ENCODE data around the gene FBXO44. TPM values are rescaled to one million over a fixed set of nuclear protein-coding genes. Genes with fewer than 3 reads are reported as not detected.
A peak's percentile ranks its signal among the peaks of the same experiment; 100 is the strongest.

FBXO44 gene
- total RNA-seq, 2 experiments from 2014 or later, result 14.4 to 15.9 TPM

DNA sequence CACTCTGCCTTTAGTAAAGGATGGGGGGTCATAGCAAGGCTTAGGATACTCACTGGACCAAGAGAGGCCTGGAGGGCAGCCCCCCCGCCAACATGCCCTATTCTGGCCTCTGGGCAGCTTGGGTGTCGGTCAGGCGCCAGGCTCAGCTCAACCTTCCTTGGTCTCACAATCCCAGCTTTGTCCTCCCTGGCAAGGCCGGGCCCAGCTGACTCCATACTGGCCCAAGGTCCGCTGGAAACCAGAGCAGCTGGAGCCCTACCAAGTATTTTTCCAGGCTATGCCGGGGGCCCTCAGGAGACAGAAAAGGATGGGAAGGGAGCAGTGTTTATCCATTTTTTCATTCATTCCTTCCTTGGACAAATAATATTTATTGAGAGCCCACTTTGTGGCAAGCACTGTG is 6.6 kb upstream of the FBXO44 start:
- no peaks in the 10 kb centered on the region for H3K36me3 Mint-ChIP-seq
- H3K27ac Mint-ChIP-seq, result no peak overlapping the region
- DNase-seq, result no peak
- H3K27me3 Mint-ChIP-seq, result no peaks in the 10 kb centered on the region
- peaks cover 13% of the 10 kb centered on the region for H3K4me1 Mint-ChIP-seq
- no peak overlapping the region for H3K4me3 Mint-ChIP-seq
- no peaks in the 10 kb centered on the region for H3K9me3 Mint-ChIP-seq

DNA sequence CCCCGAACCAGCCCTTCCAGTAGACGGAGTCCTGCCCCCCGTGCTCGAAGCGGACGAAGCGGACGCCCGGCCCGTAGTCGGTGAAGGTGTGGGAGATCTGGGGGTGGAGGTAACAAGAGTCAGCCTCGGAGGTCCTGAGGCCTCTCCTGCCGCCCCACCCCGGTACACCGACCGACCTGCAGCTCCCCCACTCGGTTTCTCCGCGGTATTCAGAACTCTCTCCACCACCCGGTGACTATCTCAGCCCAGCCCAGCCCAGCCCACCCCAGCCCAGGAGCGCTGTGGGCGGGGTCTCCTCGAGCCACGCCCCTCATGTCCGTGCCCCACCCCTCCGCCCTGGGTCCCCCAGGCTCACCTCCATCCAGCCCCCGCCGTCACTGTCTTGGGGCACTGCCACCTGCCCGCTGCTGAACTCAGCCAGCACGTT is 5.9 kb upstream of the FBXO44 start:
- H3K4me1 Mint-ChIP-seq, result peaks cover 13% of the 10 kb centered on the region

DNA sequence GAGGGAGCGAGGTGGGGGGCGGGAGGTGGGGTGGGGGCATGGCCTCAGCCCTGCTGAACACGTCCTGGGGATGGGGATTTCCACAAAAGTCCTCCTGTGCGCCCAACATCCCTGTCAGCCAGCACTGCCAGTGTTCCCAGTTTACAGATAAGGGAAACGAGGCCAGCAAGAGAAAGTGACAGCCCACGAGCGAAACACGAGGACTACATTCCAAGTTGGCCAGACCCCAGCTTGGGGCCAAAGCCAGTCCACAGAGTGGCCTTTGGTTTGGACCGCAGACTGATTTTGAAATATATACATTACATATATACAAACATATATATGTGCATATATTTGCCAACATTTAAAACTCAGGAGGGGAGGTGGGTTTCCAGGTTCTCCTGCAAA is 5.4 kb upstream of the FBXO44 start:
- Mint-ChIP-seq H3K36me3 (no peaks in the 10 kb centered on the region), H3K27me3 (no peaks in the 10 kb centered on the region), H3K9me3 (no peaks in the 10 kb centered on the region), H3K27ac (no peak overlapping the region), H3K4me3 (peak overlapping the region; percentile 10), H3K4me1 (peaks cover 13% of the 10 kb centered on the region)
- DNase-seq, result no peak

More for the DNA sequence above, 5.9 kb upstream of the FBXO44 start:
- Mint-ChIP-seq H3K4me3 (peak overlapping the region; percentile 32), H3K36me3 (no peaks in the 10 kb centered on the region), H3K9me3 (no peaks in the 10 kb centered on the region), H3K27me3 (no peaks in the 10 kb centered on the region), H3K27ac (no peak overlapping the region)
- DNase-seq, result peak; percentile 47

DNA sequence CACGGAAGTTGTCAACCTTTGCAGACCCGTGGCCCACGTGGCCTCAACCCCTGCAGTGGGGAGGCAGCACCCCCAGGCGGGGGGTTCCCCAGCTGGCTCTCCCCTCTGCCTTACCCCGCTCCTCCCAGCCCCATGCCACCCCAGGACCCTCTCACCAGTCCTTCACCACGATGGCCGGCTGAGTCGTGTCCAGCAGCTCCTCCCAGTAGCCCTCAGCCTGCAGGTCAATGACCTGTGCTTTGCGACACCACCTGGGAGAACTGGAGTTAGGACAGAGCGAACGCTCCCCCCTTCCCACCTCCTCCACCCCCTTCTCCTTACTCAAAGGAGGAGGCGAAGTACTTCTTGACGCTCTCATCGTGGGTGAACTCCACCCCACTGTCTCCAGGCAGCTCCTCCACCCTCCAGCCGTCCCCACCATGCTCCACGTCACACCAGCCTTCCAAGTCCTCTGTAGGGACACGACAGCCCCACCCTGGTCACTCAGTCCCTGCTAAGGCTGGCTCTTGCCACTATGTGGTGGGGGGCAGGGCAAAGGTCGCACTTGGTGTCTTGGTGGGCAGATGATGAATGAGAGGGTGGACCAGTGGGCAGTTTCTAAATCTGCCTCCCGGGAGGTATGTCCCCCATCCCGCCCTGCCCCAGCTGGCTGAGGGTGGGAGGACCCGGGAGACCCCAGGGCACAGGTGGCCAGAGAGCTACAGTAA is 4.9 kb upstream of the FBXO44 start:
- no peaks in the 10 kb centered on the region for H3K27me3 Mint-ChIP-seq
- peaks cover 13% of the 10 kb centered on the region for H3K4me1 Mint-ChIP-seq
- H3K27ac Mint-ChIP-seq, result no peak overlapping the region
- H3K36me3 Mint-ChIP-seq, result no peaks in the 10 kb centered on the region
- H3K9me3 Mint-ChIP-seq, result no peaks in the 10 kb centered on the region
- DNase-seq, result no peak
- H3K4me3 Mint-ChIP-seq, result peak overlapping the region; percentile 37

DNA sequence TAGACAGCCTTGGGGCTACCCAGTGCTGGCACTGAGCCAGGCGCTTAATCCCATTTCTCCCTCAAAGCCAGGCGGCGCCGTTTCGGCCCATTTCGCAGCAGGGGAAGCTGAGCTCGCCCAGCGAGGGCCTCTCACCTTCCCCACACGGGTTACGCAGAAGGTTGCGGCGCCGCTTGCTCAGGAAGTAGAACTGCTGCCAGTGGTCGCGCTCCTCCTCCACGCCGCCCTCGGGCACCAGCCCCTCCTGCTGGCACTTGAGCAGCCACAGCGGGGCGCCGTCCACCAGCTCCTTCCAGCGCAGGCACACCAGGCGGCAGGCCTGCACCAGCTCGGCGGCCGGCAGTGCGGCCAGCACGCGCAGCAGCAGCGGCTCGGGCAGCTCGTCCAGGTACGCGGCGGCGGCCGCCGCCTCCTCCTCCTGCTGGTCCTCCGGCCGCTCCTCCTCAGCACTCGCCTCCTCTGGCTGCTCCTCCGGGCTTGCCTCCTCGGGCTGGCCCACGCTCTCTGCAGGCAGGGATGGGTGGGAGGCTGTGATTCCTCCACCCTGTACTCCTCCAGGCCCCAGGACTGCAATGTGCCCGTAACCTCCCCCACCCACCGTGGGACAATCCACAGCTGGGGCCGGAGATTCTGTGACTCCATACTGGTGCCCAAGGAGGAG is 4.2 kb upstream of the FBXO44 start:
- Mint-ChIP-seq H3K36me3 (no peaks in the 10 kb centered on the region), H3K27me3 (no peaks in the 10 kb centered on the region), H3K4me3 (peak overlapping the region; percentile 71), H3K9me3 (no peaks in the 10 kb centered on the region), H3K27ac (peak overlapping the region; percentile 46), H3K4me1 (peaks cover 15% of the 10 kb centered on the region)
- DNase-seq, result peak; percentile 88

DNA sequence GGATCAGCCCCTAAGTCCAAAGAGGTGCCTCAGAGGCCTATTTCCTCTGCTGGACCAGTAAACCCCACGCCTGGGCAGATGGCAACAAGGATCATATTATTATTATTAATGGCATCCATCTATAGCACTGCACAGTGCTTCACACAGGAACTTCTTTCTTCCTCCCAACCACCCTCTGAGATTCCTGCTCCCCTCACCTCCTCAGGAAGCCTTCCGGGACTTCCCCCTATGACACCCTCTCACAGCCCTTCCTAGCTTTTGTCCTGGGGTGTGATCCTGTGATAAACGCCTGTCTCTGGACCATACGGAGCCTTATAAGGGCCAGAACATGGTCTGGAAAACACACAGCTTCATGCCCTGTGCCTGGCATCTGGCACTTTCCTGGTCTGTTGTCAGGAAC is 3.7 kb upstream of the FBXO44 start:
- Mint-ChIP-seq H3K4me1 (peaks cover 16% of the 10 kb centered on the region), H3K27ac (peak overlapping the region; percentile 46), H3K36me3 (no peaks in the 10 kb centered on the region), H3K9me3 (no peaks in the 10 kb centered on the region), H3K27me3 (no peaks in the 10 kb centered on the region), H3K4me3 (peak overlapping the region; percentile 71)
- no peak for DNase-seq

DNA sequence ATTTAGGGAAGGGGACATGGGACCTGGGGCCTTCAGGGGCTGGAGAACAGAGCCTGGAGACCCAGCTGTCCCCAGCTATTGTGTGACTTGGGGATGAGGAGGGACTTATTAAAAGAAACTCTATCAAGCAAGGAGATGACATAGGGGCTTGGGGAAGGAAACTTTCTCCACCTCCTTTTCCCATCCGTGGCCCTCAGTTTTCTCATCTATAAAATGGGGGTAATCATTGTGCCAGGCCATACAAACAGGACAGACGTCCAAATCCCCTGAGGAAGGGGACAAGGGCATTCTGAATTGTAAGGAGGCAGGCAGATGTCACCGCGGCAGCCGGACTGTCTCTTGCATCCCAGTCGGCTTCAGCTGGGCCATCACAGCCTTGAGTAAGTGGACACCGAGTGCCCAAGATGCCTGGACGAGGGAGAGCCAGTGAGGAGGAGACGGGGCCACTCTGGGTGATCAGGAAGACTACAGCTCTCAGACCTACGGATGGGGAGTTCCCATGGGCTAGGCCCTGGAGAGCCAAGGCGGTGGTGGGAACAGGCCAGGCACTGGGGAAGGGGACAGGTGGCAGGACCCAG is 2.4 kb upstream of the FBXO44 start:
- Mint-ChIP-seq H3K4me3 (no peak overlapping the region), H3K36me3 (no peaks in the 10 kb centered on the region), H3K9me3 (no peaks in the 10 kb centered on the region), H3K27me3 (no peaks in the 10 kb centered on the region), H3K4me1 (peaks cover 16% of the 10 kb centered on the region), H3K27ac (no peak overlapping the region)
- no peak for DNase-seq

DNA sequence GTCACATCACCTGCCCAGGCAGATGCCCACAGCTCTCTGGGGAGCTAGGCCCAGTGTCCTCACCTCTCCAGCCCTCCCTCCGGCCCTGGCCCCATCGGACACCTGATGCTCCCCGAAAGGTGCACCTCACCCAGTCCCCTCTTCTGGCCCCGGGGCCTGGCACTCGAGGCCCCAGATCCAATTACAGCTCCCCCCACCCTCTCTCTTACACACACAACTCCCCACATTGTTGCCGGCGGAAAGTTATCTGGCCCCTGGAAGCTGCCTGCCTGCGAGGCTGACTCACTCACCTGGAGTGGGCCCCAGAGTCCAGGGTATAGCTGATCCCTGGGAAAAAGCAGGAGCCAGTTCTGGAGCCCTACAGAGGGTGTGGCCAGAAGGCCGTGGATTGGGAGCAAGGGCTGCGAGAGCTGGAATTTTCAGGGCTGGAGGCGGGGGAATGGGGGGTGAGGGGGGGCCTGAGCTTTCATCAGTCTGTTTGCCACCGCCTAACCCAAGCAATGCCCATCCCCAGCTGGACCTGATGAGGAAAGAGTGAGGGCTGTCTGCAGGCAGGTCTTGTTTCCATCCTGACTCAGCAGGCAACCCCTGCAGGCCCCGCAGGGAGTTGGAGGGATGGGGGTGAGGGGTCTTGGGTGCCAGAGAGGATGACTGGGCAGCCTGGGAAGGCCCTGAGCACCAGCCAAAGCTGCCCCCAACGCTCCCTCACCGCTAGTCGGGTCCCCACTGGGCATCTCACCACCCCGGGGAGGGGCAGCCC is 1.4 kb upstream of the FBXO44 start:
- no peak for DNase-seq
- peak overlapping the region; percentile 48 for H3K4me3 Mint-ChIP-seq
- H3K9me3 Mint-ChIP-seq, result no peaks in the 10 kb centered on the region
- peaks cover 16% of the 10 kb centered on the region for H3K4me1 Mint-ChIP-seq
- peak overlapping the region; percentile 42 for H3K27ac Mint-ChIP-seq
- no peaks in the 10 kb centered on the region for H3K36me3 Mint-ChIP-seq
- H3K27me3 Mint-ChIP-seq, result no peaks in the 10 kb centered on the region

DNA sequence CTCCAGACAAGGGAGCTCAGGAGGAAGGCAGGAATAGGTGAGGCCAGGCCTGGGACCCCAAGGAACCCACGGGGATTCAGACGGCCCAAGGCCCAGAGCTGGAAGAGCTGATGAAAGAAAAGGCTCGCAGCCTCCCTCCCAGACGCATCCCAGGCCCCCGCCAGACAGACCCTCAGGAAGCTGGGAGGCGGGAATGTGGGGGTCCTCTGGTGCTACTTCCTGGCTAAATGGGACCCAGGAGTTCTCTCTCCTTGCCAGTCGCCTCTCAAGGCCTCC is 878 bp upstream of the FBXO44 start:
- H3K36me3 Mint-ChIP-seq, result no peaks in the 10 kb centered on the region
- peaks cover 16% of the 10 kb centered on the region for H3K4me1 Mint-ChIP-seq
- H3K9me3 Mint-ChIP-seq, result no peaks in the 10 kb centered on the region
- H3K27me3 Mint-ChIP-seq, result no peaks in the 10 kb centered on the region
- no peak for DNase-seq
- H3K27ac Mint-ChIP-seq, result no peak overlapping the region
- H3K4me3 Mint-ChIP-seq, result peak overlapping the region; percentile 48

DNA sequence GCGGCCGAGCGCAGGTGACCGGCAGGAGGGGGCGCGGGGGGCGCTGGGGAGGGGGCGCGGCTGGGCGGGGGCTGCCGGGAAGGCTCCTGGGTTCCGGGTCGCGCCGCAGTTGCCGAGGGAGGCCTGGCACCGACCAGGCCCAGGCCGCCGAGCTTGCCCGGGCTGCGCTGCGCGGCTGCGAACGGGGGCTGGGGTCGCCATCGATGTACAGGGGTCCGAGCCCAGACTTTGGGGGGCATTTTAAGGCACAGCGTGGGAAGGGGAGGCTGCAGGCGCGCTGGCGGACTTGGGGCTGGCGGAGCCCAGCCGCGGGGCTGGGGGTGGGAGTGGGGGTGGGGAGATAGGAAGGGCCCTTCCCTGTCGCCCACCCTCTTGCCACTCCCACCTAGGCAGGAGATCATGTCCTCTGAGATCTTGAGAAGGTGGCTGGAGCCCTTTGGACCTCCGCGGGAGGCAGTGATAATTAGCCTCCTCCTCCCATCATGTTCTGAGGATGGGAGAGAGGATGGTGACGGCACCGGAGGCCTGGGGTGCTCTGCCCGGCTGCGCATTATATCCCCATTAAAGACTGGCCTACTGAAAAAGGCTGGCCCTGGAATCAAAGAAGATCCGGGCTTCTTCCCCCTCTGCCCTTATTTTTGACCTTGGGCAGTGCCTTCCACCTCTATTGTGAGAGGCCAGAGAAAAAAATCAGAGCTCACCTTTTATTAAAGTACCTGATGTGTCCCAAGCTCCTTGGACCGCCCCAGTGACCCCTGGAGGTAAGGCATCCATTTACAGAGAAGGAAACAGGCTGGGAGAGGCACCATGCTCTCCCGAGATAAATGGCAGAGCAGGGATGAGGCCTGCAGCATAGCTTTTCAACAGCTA is 497 bp downstream of the FBXO44 start:
- Mint-ChIP-seq H3K4me3 (peak overlapping the region; percentile 76), H3K27ac (no peak overlapping the region), H3K36me3 (no peaks in the 10 kb centered on the region), H3K4me1 (peaks cover 11% of the 10 kb centered on the region), H3K27me3 (no peaks in the 10 kb centered on the region), H3K9me3 (no peaks in the 10 kb centered on the region)
- DNase-seq, result no peak

DNA sequence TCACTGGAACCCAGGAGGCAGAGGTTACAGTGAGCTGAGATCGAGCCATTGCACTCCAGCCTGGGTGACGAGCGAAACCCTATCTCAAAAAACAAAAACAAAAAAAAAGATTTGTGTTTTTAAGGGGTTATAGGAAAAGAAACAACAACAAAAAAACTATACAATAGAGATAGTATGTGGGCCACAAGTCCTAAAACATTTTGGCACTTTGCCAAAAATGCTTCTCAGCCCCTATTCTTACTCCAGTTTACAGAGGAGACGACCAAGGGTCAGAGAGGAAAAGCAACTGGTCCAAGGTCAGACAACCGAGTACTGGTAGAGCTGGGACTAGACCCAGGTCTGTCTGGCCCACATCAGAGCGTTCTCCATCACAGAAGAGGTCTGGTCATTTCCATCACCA is 3.0 kb downstream of the FBXO44 start:
- Mint-ChIP-seq H3K4me1 (peaks cover 3% of the 10 kb centered on the region), H3K9me3 (no peaks in the 10 kb centered on the region), H3K27ac (no peak overlapping the region), H3K4me3 (no peak overlapping the region), H3K27me3 (no peaks in the 10 kb centered on the region), H3K36me3 (no peaks in the 10 kb centered on the region)
- no peak for DNase-seq

DNA sequence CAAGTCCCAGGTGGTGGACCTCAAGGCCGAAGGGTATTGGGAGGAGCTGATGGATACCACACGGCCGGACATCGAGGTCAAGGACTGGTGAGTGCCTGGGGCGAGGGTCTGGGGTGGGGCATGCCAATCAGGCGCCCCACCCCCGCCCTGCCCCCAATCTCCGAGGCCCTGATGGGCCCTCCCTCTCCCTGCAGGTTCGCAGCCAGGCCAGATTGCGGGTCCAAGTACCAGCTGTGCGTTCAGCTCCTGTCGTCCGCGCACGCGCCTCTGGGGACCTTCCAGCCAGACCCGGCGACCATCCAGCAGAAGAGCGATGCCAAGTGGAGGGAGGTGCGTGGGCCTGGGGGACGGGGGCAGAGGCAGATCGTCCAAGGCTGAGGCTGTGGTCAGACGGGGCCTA is 3.9 kb downstream of the FBXO44 start:
- H3K27ac Mint-ChIP-seq, result no peak overlapping the region
- no peak overlapping the region for H3K4me3 Mint-ChIP-seq
- H3K36me3 Mint-ChIP-seq, result no peaks in the 10 kb centered on the region
- no peaks in the 10 kb centered on the region for H3K27me3 Mint-ChIP-seq
- H3K4me1 Mint-ChIP-seq, result peaks cover 3% of the 10 kb centered on the region
- no peaks in the 10 kb centered on the region for H3K9me3 Mint-ChIP-seq
- no peak for DNase-seq

DNA sequence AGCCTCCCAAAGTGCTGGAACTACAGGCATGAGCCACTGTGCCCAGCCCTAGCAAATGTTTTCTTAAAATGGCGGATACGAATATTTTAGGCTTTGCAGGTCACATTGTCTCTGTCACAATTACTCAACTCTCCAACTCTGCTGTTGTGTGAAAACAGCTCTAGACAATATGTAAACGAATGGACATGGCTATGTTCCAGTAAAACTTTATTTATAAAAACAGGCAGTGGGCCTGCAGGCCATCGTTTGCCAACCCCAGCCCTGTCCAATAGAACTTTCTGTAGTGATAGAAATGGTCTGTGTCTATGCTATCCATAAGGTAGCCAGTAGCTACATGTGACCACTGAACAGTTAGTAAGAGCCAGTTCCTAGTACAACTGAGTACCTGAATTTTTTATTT is 5.1 kb downstream of the FBXO44 start:
- Mint-ChIP-seq H3K27me3 (no peaks in the 10 kb centered on the region), H3K4me3 (no peak overlapping the region), H3K4me1 (peaks cover 3% of the 10 kb centered on the region), H3K27ac (no peak overlapping the region), H3K36me3 (no peaks in the 10 kb centered on the region), H3K9me3 (no peaks in the 10 kb centered on the region)
- no peak for DNase-seq

DNA sequence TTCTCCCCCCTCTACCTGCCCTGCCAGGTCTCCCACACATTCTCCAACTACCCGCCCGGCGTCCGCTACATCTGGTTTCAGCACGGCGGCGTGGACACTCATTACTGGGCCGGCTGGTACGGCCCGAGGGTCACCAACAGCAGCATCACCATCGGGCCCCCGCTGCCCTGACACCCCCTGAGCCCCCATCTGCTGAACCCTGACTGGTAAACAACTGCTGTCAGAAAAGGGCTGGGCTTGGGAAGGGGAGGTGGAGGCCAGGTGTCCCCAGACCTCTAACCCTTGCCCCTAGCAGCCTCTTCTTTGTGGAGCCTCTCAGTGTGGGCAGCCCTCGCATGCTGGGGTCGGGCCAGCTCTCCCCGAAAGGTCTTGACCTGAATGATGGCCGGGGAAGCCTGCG is 6.4 kb downstream of the FBXO44 start:
- H3K27ac Mint-ChIP-seq, result no peak overlapping the region
- H3K4me3 Mint-ChIP-seq, result no peak overlapping the region
- H3K4me1 Mint-ChIP-seq, result no peaks in the 10 kb centered on the region
- DNase-seq, result no peak
- no peaks in the 10 kb centered on the region for H3K27me3 Mint-ChIP-seq
- no peaks in the 10 kb centered on the region for H3K36me3 Mint-ChIP-seq
- no peaks in the 10 kb centered on the region for H3K9me3 Mint-ChIP-seq
